MM.1S (cell line): Measurements from ENCODE around the gene PELI3.

Experiments used
- EZH2 ChIP-seq: fragments of 300-600 bp; sonication (generic); optimal IDR thresholded peaks from 2 replicates; pipeline ENCODE3; 2017; ENCODE audit warnings: low read depth, mild to moderate bottlenecking, antibody characterized with exemption, low read length, mixed read lengths
- TF ChIP-seq, protein P1 (sequence below): fragments of 300-600 bp; sonication (generic); IDR thresholded peaks from 2 replicates; pipeline ENCODE4 v1.5.1; 2016; ENCODE audit warnings: antibody characterized with exemption, low read length, mixed read lengths

DNA sequence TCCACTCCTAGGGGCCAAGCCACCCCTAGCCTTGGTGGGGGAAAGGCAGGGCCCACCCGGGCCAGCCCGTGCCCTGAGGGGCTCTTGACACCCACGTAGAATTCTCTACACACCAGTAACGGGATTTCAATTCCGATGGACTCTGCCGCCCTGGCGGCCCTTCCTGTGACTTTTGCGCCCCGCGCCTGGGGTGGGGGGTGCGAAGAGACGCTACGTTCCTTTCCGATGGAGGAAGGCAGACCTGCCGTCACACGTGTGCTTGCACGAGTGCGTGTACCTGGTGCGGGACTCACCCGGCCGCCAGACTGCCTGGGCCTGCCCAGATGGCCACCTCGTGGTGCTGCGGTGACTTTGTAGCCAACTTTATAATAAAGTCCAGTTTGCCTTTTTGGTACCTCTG lies 40.4 kb upstream of the PELI3 start:
- TF ChIP-seq, protein P1, sequence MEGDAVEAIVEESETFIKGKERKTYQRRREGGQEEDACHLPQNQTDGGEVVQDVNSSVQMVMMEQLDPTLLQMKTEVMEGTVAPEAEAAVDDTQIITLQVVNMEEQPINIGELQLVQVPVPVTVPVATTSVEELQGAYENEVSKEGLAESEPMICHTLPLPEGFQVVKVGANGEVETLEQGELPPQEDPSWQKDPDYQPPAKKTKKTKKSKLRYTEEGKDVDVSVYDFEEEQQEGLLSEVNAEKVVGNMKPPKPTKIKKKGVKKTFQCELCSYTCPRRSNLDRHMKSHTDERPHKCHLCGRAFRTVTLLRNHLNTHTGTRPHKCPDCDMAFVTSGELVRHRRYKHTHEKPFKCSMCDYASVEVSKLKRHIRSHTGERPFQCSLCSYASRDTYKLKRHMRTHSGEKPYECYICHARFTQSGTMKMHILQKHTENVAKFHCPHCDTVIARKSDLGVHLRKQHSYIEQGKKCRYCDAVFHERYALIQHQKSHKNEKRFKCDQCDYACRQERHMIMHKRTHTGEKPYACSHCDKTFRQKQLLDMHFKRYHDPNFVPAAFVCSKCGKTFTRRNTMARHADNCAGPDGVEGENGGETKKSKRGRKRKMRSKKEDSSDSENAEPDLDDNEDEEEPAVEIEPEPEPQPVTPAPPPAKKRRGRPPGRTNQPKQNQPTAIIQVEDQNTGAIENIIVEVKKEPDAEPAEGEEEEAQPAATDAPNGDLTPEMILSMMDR: no peak
- TF ChIP-seq EZH2: no peak
